ENCODE measurements around the gene S100A9. TPM values are rescaled to one million over a fixed set of nuclear protein-coding genes. Genes with fewer than 3 reads are reported as not detected.

The S100A9 gene
- total and polyA plus RNA-seq, 2 experiments from 2014 or later: 0.74 TPM; not detected in 1

- DNase-seq (ENCODE audit: low read depth in 1 of 2, low spot score in 1 of 2): no peak
Measured at GRCh38 chr1:153356392-153357075, 1.1 kb upstream of the S100A9 start.

DNA sequence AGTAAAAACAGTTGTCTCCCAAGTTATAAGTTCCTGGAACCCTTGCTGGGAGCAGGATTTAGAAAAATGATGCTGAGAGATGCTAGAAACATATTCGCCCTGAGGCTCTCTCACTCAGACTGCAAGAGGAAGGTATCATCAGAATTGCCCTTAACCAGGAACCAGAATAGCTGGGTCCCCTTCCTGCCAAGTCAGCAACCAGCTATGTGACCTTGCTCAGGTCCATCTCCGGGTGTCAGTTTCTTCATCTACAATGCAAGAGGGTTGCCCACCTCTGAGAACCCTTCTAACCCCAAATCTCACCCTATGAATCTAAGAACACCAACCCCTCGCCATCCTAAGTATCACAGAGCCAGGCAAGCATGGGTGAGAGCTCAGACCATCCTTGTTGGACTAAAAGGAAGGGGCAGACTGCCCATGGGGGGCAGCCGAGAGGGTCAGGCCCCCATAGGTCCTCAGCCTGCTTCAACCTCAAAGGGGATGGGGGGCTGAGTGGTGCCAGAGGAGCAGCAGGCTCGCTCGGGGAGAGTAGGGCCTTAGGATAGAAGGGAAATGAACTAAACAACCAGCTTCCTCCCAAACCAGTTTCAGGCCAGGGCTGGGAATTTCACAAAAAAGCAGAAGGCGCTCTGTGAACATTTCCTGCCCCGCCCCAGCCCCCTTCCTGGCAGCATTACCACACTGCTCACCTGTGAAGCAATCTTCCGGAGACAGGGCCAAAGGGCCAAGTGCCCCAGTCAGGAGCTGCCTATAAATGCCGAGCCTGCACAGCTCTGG is 390 bp upstream of the S100A9 start:
- Histone ChIP-seq H3K9me3 (ENCODE audit: low read depth) (no peaks in the 10 kb centered on the region), H3K27ac (no peak overlapping the region), H3K4me3 (no peak overlapping the region), H3K36me3 (no peaks in the 10 kb centered on the region), H3K27me3 (no peaks in the 10 kb centered on the region), H3K4me1 (ENCODE audit: low read depth) (peaks cover 27% of the 10 kb centered on the region)
- TF ChIP-seq, protein P1, sequence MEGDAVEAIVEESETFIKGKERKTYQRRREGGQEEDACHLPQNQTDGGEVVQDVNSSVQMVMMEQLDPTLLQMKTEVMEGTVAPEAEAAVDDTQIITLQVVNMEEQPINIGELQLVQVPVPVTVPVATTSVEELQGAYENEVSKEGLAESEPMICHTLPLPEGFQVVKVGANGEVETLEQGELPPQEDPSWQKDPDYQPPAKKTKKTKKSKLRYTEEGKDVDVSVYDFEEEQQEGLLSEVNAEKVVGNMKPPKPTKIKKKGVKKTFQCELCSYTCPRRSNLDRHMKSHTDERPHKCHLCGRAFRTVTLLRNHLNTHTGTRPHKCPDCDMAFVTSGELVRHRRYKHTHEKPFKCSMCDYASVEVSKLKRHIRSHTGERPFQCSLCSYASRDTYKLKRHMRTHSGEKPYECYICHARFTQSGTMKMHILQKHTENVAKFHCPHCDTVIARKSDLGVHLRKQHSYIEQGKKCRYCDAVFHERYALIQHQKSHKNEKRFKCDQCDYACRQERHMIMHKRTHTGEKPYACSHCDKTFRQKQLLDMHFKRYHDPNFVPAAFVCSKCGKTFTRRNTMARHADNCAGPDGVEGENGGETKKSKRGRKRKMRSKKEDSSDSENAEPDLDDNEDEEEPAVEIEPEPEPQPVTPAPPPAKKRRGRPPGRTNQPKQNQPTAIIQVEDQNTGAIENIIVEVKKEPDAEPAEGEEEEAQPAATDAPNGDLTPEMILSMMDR (IDR thresholded peaks at IDR 0.05; ENCODE audit: low read depth, low read length): no peak
- DNase-seq (ENCODE audit: low read depth in 1 of 2, low spot score in 1 of 2): no peak

More at GRCh38 chr1:153356392-153357075, 1.1 kb upstream of the S100A9 start:
- H3K27me3 ChIP-seq: no peaks in the 10 kb centered on the region
- peaks cover 20% of the 10 kb centered on the region for H3K4me1 ChIP-seq (ENCODE audit: low read depth)
- no peak overlapping the region for H3K4me3 ChIP-seq
- no peaks in the 10 kb centered on the region for H3K36me3 ChIP-seq
- H3K9me3 ChIP-seq (ENCODE audit: low read depth): no peaks in the 10 kb centered on the region
- no peak overlapping the region for H3K27ac ChIP-seq
- TF ChIP-seq, protein P1 (IDR thresholded peaks at IDR 0.05; ENCODE audit: low read depth, low read length): no peak

- Histone ChIP-seq H3K27ac (no peak overlapping the region), H3K4me1 (ENCODE audit: low read depth) (peaks cover 34% of the 10 kb centered on the region), H3K36me3 (no peaks in the 10 kb centered on the region), H3K27me3 (no peaks in the 10 kb centered on the region), H3K4me3 (no peak overlapping the region), H3K9me3 (ENCODE audit: low read depth) (no peaks in the 10 kb centered on the region)
- DNase-seq (ENCODE audit: low read depth in 1 of 2, low spot score in 1 of 2): no peak
- TF ChIP-seq, protein P1 (IDR thresholded peaks at IDR 0.05; ENCODE audit: low read depth, low read length): no peak
Measured at GRCh38 chr1:153358691-153358975, 979 bp downstream of the S100A9 start.

DNA sequence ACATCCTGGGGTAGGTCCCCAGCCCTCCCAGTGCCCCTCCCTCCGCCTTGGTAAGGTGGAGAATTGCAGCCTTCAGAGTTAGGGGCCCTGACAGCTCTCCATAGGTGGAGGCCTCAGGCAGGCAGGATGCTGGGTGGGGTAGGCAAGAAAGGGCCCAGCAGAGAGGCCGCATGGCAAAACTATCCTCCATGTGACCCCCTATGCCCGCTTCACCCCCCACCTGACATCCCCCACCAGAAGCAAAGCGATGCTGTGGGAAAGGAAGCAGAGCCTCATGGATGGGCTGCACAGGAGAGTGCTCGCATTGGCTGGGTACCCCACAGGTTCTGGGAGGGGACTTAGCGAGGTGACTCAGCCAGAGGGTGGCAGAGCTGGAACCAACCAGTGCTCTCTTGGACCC is 1.6 kb downstream of the S100A9 start:
- no peak overlapping the region for H3K4me3 ChIP-seq
- no peak for DNase-seq (ENCODE audit: low read depth in 1 of 2, low spot score in 1 of 2)

GRCh38 chr1:153360190-153360589 is 2.5 kb downstream of the S100A9 start:
- H3K4me1 ChIP-seq (ENCODE audit: low read depth): peaks cover 36% of the 10 kb centered on the region
- TF ChIP-seq, protein P1 (IDR thresholded peaks at IDR 0.05; ENCODE audit: low read depth, low read length): no peak
- no peaks in the 10 kb centered on the region for H3K9me3 ChIP-seq (ENCODE audit: low read depth)
- H3K4me3 ChIP-seq: no peak overlapping the region
- H3K27ac ChIP-seq: peak overlapping the region; percentile 87
- H3K36me3 ChIP-seq: no peaks in the 10 kb centered on the region
- no peak for DNase-seq (ENCODE audit: low read depth in 1 of 2, low spot score in 1 of 2)
- H3K27me3 ChIP-seq: no peaks in the 10 kb centered on the region

More for the DNA sequence above, 1.6 kb downstream of the S100A9 start:
- TF ChIP-seq, protein P1 (IDR thresholded peaks at IDR 0.05; ENCODE audit: low read depth, low read length): no peak
- no peaks in the 10 kb centered on the region for H3K36me3 ChIP-seq
- peaks cover 34% of the 10 kb centered on the region for H3K4me1 ChIP-seq (ENCODE audit: low read depth)
- no peaks in the 10 kb centered on the region for H3K9me3 ChIP-seq (ENCODE audit: low read depth)
- no peak overlapping the region for H3K27ac ChIP-seq
- H3K27me3 ChIP-seq: no peaks in the 10 kb centered on the region
